HG03571 (cell line): ENCODE results near the gene EIF4E1B.

Source experiments
- ATAC-seq: cut with Tn5 transposase; IDR thresholded peaks from one replicate; pipeline ENCODE4 v1.9.1; 2021; ENCODE audit not compliant: unreplicated experiment

Gene EIF4E1B

DNA sequence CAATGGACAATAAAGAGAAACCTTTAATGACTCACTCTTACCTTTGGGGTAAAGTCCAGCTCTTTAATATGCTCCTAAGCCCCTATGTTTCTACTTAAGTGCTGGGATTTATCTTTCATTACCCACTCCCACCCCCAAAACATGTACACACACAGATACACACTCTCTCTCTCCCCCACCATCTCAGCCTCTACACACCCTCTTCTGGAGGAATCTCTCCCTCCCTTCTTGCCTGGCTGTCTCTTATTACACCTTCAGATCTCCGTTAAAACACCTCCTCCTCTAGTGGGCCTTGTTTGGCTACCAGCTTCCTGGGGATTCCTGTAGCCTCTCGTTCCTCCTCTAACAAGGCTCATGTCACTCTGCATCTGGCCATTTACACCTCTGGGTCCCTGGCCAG lies 27.4 kb upstream of the EIF4E1B start:
- no peak for ATAC-seq

DNA sequence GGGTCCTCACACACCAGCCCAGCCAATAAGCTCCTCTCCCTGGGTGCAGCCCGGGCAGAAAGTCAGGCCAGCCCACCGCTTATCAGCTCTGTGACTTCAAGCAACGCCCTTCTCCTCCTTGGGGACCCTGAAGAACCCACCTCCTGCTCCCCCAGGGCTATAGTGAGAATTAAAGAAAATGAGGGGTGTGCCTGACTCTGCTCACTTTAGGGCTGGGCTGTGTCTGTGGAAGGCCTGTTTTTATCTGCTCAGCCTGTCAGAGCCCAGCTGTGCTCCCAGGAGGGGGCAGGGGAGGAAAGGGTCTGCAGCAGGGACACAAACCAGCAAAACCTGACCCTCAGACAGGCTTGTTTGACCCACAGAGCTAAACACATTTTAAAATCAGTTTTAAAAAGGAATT lies 24.4 kb upstream of the EIF4E1B start:
- no peak for ATAC-seq

DNA sequence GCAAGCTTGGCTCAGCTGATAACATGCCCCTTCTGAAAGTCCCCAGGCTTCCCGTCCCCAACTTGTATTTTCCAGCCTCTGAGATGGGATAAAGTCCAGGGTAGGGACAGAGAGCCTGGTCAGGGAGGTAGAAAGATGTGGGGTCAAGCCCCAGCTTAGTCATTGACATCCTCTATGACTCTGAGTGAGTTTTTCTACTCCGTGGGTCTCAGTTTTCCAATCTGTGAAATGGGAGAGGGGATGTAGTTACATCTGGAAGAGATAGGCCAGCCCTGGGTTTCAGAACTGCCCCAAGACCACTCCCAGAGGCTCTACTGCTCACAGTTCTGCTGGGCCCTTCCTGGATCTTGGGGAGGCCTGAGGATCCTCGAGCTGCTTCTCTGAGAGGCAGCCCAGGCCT lies 23.6 kb upstream of the EIF4E1B start:
- ATAC-seq, result no peak

DNA sequence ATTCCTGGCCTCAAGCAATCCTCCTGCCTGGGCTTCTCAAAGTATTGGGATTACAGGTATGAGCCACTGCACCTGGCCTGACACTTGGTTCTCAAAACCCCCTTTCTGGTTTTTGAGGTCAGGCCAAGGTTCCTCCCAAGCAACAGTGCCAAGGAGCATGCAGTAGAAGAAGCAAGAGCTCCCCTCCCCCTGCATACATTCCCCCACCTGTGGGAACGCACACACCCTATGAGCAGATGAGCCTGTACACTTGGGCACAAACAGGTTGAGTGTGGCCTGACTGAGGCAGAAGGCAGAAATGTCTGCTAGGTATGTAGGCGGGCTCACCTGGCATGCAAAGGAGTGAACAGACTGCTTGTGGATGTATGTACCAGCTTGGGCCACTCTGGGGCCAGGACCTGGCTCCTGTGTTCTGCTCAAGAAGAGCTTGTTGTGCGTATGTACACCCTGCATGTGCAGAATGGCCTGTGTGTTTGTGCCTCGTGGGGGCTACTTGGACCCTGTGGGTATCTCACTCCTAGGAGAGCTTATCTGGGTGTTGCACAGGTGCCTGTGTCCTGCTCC lies 22.3 kb upstream of the EIF4E1B start:
- no peak for ATAC-seq

DNA sequence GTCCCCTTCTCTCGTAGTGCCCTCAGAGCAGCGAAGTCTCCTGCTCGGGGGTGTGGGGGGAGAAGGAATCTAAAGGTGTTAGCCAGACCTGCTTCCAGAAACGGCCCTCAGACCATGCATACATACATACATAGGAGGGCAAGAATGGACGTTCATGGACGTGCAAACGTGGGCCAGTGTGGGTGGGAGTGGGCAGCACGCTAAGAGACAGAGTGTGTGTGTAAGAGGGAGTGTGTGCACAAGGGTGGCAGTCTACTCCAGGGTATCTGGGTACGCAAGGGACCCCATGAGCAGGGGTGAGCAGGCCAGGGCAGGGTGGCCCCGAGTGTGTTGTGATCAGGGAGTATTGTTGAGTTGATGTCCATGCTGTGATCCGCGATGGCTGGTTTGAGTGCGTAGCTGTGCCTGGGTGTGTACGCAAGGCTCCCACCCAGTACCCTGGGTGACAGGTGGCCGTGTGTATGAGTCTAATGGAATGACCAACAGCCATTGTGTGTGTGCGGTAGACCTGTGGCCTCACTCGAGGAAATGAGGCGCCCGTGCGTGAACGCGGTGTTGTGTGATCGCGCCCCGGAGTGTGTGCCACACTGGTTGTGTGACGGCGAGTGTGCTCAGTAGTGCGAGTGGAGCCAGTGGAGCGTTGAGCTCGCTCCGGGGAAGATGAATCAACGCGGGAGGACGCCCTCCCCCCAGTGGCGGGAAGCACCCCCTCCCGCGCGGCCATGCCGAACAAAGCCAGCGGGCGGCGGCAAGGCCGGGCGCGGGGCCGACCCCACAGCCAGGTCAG lies 21.3 kb upstream of the EIF4E1B start:
- peak; percentile 17 for ATAC-seq

DNA sequence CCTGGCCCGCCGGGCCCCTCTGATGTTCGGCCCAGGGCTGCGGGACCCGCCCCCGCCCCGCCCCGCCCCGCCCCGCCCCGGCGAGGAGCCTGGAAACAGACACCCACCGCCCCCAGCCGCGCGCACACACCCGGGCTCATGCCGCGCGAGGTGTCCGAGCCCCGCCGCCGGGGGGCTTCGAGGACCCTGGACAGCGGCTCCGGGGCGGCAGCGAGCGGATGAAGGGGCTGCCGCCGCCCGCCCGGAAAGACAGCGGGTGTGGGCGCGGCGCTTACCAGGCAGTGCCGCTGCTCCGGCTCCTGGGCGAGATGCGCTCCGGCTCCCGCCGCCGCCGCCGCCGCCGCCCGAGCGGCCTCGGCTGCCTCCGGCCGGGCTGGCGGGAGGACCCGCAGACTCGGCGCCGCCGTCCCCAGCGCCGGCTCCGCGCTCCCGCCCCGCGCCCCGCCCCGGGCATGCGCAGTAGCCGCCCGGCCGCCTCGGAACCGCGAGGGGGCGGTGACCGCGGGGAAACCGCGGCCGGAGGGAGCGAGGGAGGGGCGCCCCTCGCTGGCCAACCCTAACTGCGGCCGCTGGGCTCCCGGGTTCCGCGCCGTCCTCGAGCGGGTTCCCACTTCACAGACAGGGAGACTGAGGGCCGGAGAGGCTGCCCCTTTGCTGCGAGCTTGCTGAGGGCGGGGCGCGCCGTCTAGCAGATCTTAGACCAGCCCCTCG lies 20.6 kb upstream of the EIF4E1B start, which contains the start of gene GPRIN1:
GPRIN1 (minus strand) TSS at position 433 of the 711 bp plus-strand sequence. CDS start 10,322 bp downstream, outside the sequence.
- ATAC-seq, result peak; percentile 67

DNA sequence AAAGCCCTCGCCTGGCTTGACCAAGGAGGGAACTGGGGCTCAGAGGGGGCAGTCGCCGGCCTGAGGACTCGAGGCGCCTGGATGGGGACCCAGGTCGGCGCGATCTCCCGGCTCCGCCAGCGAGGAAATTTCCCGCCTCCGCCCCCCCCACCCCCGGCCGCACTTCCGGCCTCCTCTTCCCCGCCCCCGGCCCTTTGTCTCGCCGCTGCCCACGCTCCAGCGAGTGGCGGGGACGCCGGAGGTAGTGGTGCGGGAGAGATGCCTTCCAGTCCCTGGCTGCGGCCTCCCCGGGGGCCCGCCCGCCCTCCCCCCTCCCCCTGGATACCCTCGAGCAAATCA lies 20.1 kb upstream of the EIF4E1B start:
- ATAC-seq, result no peak

DNA sequence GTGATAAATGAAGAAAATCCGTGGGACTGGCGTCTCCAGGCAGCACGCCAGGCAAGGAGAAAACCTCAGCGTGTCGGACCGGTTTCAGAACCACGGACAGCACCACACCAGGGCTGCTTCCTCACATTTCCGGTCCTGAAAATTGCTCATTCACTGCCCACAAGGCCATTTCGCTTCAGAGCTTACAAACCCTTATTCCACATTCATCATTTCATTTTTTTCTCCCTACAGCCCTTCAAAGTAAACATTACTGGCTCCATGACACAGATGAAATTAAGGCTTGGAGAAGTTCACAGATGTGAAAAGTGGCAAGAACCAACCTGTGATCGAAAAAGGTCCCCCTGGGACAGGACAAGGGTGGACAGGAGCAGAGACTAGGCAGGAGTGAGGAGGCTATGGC lies 19.0 kb upstream of the EIF4E1B start:
- ATAC-seq, result no peak

DNA sequence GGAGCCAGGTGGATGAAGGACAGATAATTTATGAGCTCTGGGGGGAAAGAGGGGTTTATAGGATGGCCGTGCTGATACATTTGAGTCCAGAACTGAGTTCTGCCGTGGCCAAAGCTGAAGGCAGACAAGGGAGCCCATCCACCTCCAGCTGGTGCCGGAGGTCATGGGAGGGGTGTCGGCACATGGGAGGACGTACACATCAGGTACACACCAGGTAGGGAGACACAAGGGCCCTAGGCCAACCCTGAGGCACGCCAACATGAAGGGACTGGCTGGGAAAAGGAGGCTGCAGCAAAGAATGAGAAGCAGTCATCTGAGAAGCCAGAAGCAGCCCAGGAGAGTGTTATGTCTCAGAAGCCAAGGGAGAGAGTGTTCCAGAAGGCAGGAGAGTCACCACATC lies 18.5 kb upstream of the EIF4E1B start:
- ATAC-seq, result no peak

DNA sequence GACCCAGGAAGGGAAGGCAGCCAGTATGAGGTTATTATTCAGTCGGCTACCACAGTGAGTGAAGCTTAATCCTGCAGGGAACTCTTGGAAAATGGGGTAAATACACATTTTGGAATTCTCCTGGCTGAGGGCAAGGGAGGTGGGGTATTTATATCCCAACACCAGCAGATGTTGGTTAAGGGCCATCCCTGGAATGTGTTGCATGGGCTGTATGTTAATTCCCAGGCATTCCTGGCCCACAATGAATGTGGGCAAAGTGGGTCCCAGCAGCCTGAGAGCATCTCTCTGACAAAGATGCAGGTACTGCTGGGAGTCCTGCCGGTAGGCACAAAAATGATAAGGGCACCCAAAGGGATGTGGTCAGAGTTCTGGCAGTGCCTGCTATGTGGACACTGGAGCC lies 17.6 kb upstream of the EIF4E1B start:
- no peak for ATAC-seq

DNA sequence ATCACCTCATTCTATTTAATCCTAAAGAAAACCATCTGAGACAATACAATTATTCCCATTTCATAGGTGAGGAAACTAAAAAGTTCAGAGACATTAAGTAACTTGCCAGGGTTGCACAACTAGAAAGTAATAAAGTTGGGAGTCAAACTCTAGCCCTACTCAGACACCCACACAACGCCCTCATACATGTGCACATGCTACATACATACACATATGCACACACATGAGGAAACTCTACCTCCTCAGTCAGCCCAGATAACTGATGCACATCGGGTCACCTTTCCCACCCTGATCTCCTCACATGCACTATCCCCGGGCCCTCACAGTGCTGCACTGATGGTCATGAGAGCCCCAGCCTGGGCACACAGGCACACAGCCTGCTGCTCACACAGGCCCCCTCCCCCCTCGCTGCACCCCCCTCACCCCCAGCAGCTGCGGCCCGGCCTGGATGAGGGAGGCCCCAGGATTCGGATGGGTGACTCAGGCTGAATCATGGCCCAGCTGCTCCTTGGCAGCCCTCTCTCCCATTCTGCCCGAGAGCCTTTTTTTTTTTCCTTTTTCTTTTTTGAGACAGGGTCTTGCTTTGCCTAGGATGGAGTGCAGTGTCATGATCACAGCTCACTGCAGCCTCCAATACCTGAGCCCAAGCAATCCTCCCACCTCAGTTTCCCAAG lies 15.5 kb upstream of the EIF4E1B start:
- ATAC-seq, result no peak

DNA sequence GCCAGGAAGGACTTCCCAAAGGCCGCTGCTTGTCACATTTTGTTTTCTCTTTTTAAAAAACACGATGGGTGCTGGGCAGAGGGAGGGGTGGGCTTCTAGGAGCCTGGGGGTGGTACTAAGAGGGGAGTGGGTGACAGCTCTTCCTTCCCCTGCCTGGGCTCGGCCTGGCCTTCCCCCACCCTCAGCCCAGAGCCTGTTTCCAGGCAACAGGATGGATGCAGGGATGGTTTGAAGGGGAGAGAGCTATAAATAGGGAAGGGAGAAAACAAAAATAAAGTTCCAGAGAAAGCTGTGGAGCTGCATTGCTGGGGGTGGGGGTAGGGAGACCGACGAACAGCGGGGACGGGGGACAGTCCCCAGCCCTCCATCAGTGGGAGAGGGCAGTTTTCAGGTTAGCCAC lies 14.0 kb upstream of the EIF4E1B start:
- ATAC-seq, result no peak

DNA sequence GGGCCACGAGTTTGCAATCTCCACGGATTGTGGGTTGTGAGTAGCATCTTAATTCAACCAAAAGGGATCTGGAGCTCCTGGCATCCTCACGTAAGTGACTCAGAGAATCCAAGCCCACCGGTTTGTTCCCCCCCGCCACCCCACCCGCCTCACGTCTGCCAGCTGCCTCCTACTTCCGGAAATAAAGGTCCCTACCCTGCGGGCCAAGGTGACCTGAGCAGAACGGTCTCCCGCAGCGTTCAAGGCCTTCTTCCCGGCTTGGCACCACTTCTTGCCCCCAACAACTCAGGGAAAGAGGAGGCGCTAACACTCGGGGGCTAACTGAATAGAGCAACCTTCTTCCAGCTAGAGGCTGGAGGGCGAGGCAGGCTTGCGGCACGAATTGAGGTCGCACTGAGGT lies 11.7 kb upstream of the EIF4E1B start:
- no peak for ATAC-seq

DNA sequence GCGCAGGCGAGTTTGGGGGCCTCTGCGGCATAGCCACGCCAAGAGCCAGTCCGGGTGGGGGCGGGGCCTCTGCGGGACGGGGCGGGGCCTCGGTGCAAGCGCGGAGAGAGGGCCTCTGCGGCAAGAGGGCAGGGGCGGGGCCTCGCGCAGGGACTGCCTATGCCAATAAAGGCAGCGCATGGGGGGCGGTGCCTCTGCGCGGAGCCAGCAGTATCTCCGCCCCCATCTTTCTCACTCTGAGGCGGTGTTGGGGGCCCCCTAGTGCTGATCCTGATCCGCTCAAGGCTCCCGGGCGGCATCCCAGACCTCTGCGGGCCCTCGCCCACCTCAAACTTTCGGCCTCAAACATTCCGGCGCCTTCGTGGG lies 11.3 kb upstream of the EIF4E1B start:
- no peak for ATAC-seq

DNA sequence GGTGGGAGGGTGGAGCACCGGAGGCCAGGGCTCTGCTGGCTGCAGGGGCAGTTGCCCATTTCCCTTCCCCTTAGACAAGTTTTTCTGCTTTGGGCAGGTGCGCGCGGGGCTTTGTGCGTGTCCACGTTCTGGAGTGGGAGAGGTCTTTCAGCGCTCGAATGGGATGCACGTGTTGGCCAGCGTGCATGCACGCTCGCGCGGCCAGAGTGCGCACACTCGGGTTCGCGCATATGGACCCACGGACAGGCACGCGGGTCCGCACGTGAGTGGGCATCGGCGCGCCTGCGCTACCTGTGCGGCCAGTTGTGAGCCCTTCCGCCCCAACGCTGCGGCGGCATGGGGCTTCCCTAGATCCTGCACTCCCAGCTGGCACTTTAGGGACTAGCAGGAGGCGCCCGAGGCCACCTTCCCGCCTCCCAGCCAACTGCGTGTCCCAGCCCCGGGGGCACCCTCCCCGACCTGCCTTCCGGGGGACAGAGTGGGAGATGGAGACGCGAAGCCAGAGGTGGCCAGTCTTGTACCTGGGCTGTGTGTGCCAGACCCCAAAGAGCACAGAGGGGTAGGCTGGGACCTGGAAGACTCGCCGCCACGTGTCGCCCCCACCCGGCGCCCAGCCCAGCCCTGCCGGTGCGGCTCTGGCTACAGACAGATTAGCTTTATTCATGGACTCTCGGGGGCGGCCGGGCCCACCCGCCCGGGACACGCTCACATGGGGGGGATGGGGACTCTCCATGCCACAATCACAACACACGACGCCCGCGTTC lies 10.7 kb upstream of the EIF4E1B start:
- ATAC-seq, result no peak

DNA sequence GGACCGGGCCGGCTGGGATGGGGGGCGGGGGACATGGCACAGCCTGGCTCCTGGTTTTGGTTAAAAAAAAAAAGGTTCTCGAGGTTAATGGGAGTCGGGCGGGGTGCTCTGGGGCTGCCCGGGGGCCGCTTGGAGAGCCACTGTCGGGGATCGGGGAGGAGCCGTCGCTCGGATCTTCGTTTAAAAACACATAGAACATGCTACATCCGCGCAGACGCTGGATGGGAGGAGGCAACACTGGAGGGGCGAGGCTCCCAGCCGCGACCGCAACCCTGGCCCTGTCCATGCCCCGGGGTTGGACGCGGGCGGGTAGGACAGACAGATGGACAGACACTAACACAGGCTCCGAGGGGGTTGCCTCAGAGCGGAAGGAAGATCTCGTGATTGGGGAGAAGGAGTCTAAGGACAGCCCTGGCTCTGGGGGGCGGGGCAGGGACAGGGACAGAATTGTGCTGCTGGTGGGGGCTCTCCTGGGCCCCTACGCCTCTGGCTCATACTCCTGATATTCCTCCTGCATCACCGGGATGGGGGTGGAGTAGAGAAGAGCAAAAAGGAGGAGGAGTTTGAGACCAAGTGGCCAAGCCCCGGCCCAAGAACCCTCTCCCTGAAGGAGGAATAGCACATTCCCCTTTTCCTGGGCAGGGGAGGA lies 10.0 kb upstream of the EIF4E1B start:
- no peak for ATAC-seq

DNA sequence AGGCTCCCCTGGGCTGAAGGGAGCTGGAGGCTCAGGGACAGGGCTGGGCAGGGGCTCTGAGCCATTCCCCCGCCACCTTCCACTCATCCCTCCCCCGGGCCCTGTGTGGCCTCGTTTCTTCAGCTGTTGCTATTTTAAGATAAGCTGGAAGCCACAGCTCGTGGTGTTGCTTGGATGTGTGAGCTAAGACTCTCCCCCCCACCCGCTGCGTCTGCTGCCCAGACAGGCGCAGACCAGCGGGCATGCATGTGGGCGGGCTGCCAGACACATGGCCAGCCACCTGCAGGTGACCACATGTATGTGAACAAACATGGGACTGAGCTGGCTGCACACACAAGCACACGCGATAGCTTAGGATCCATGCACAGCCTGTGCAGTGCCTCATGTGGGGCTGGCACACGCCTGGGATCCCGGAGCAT lies 8.8 kb upstream of the EIF4E1B start:
- no peak for ATAC-seq

DNA sequence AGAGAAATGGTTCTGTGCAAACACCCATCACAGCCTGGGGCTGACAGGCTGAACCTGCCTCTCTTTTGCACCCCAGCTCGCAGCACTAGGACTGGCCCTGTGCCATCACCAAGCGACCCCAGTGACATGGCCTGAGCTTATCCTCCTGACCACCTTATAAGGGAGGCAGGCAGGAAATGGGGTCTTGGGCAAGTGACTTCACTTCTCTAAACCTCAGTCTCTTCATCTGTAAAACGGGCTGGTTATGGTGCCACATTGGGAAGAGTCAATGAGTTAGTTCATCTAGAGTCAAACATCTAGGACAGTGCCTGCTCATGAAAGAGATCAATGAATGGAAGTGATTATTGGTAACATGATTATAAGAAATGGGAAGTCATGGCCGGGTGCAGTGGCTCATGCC lies 6.3 kb upstream of the EIF4E1B start:
- ATAC-seq, result no peak

DNA sequence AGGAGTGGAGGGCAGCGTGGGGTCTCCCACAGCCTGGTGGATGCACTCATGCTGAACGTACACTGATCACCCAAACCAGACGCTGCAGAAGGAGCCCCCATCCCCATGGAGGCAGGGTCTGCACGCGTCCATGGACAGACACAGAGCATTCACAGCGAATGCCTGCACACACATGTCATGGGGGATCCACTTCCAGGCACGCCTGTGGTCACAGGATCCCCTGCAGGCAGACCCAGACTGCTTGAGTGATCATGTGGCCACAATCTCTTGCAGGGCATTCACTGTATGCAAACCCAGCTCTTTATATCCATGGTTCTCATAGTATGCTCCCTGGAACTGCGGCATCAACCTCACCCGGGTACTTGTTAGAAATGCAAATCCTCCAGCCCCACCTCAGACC lies 5.5 kb upstream of the EIF4E1B start:
- no peak for ATAC-seq

DNA sequence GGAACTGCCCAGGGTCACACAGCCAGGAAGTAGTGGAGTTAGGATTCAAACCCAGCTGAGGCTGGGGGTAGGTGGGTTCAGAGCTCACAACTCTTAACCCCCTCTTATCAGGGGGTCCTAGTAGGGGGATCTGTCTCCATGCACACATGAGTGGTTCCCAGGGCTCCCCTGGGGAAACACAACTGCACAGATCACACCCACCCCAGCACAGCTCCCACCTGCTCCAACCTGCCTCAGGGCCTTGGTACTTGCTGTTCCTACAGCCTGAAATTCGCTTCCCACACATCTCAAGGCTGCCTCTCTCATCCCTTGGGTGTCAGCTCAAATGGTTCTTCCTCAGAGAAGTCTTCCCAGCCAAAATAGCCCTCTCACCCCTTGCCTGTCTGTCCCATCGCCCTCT lies 5.0 kb upstream of the EIF4E1B start:
- no peak for ATAC-seq
